ENCODE data around the gene RELCH.

RELCH gene

GRCh38 chr18:62196980-62197379, 9.9 kb downstream of the RELCH start:
- no peak for DNase-seq
- no peak for TF ChIP-seq CTCF (IDR thresholded peaks at IDR 0.05)
- Mint-ChIP-seq H3K4me1 (no peaks in the 10 kb centered on the region), H3K27me3 (ENCODE audit: low read depth, poor library complexity) (no peaks in the 10 kb centered on the region), H3K36me3 (ENCODE audit: low read depth) (peaks cover 15% of the 10 kb centered on the region), H3K4me3 (no peak overlapping the region), H3K9me3 (peaks cover 12% of the 10 kb centered on the region), H3K27ac (no peak overlapping the region)

GRCh38 chr18:62198259-62198658, 11.2 kb downstream of the RELCH start:
- Mint-ChIP-seq H3K27ac (no peak overlapping the region), H3K27me3 (ENCODE audit: low read depth, poor library complexity) (no peaks in the 10 kb centered on the region), H3K4me1 (no peaks in the 10 kb centered on the region), H3K9me3 (peaks cover 3% of the 10 kb centered on the region), H3K36me3 (ENCODE audit: low read depth) (peaks cover 8% of the 10 kb centered on the region), H3K4me3 (no peak overlapping the region)
- TF ChIP-seq CTCF (IDR thresholded peaks at IDR 0.05), result no peak
- DNase-seq, result no peak

DNA sequence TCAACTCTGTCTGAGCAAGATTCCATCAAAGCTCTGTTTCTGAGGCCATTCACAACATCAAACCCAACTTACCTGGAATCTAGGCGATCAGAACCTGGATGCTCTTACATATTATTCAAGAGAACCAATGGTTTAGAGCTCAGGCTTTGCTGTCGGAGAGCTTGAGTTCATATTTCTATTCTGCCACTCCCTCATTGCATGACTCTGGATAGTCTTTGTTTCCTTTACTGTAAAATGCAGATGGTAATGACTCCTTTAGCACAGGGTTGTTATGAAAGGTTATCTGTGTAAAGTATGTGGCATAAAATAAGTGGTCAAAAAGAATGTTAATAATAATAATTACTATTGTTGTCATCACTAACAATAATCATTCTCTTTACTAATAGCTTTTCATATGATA, 12.6 kb downstream of the RELCH start:
- Mint-ChIP-seq H3K36me3 (ENCODE audit: low read depth) (peaks cover 10% of the 10 kb centered on the region), H3K4me3 (no peak overlapping the region)

GRCh38 chr18:62200121-62200914, 13.3 kb downstream of the RELCH start:
- H3K9me3 Mint-ChIP-seq, result peaks cover 3% of the 10 kb centered on the region
- no peak overlapping the region for H3K4me3 Mint-ChIP-seq
- no peak for TF ChIP-seq CTCF (IDR thresholded peaks at IDR 0.05)
- H3K27ac Mint-ChIP-seq, result no peak overlapping the region
- no peaks in the 10 kb centered on the region for H3K27me3 Mint-ChIP-seq (ENCODE audit: low read depth, poor library complexity)
- H3K4me1 Mint-ChIP-seq, result no peaks in the 10 kb centered on the region
- H3K36me3 Mint-ChIP-seq (ENCODE audit: low read depth), result peaks cover 15% of the 10 kb centered on the region
- DNase-seq, result no peak

More for the DNA sequence above, 12.6 kb downstream of the RELCH start:
- Mint-ChIP-seq H3K27ac (no peak overlapping the region), H3K4me1 (no peaks in the 10 kb centered on the region), H3K9me3 (peaks cover 3% of the 10 kb centered on the region), H3K27me3 (ENCODE audit: low read depth, poor library complexity) (no peaks in the 10 kb centered on the region)
- no peak for TF ChIP-seq CTCF (IDR thresholded peaks at IDR 0.05)
- no peak for DNase-seq

- peaks cover 3% of the 10 kb centered on the region for H3K9me3 Mint-ChIP-seq
- H3K36me3 Mint-ChIP-seq (ENCODE audit: low read depth), result peaks cover 15% of the 10 kb centered on the region
- TF ChIP-seq CTCF (IDR thresholded peaks at IDR 0.05), result no peak
- H3K4me3 Mint-ChIP-seq, result no peak overlapping the region
- H3K27me3 Mint-ChIP-seq (ENCODE audit: low read depth, poor library complexity), result no peaks in the 10 kb centered on the region
- H3K27ac Mint-ChIP-seq, result no peak overlapping the region
- no peaks in the 10 kb centered on the region for H3K4me1 Mint-ChIP-seq
- DNase-seq, result no peak
Measured at GRCh38 chr18:62201870-62202269, 14.8 kb downstream of the RELCH start.

- H3K36me3 Mint-ChIP-seq (ENCODE audit: low read depth), result peaks cover 50% of the 10 kb centered on the region
- H3K4me1 Mint-ChIP-seq, result no peaks in the 10 kb centered on the region
- H3K9me3 Mint-ChIP-seq, result peaks cover 22% of the 10 kb centered on the region
- H3K27ac Mint-ChIP-seq, result no peak overlapping the region
- no peak overlapping the region for H3K4me3 Mint-ChIP-seq
- TF ChIP-seq CTCF (IDR thresholded peaks at IDR 0.05), result no peak
- DNase-seq, result no peak
- H3K27me3 Mint-ChIP-seq (ENCODE audit: low read depth, poor library complexity), result no peaks in the 10 kb centered on the region
Measured at GRCh38 chr18:62205824-62206223, 18.8 kb downstream of the RELCH start.
